HUES64 (cell line): ENCODE results near the gene PAPOLB.

ENCODE experiments used
- H3K27ac ChIP-seq: 2 replicates; pipeline ENCODE4 v1.7.0; 2013; ENCODE audit warnings: low read depth, low read length, inconsistent platforms
- H3K27me3 ChIP-seq: 2 replicates; pipeline ENCODE4 v1.6.1; 2013; ENCODE audit warnings: mild to moderate bottlenecking, low read length; ENCODE audit not compliant: insufficient read depth
- H3K36me3 ChIP-seq: 2 replicates; pipeline ENCODE4 v1.6.1; 2013; ENCODE audit warnings: mild to moderate bottlenecking, low read length; ENCODE audit not compliant: insufficient read depth
- H3K4me1 ChIP-seq: 2 replicates; pipeline ENCODE4 v1.6.1; 2013; ENCODE audit warnings: mild to moderate bottlenecking, low read length, moderate library complexity; ENCODE audit not compliant: insufficient read depth
- H3K4me3 ChIP-seq: 2 replicates; pipeline ENCODE4 v1.5.1; 2013; ENCODE audit warnings: mild to moderate bottlenecking, low read length, moderate library complexity
- H3K9ac ChIP-seq: 2 replicates; pipeline ENCODE4 v1.6.1; 2013; ENCODE audit warnings: mild to moderate bottlenecking, low read depth, low read length
- H3K9me3 ChIP-seq: 2 replicates; pipeline ENCODE4 v1.6.1; 2013; ENCODE audit warnings: low read depth, low read length; ENCODE audit not compliant: insufficient read depth
- WGBS: fragments of 150-250, 120-280 bp; methylation state at CpG from one replicate; pipeline ENCODE4 v1.1.7; 2013; ENCODE audit warnings: missing lambda C conversion rate; 5-methylcytosine and 5-hydroxymethylcytosine counted together

Gene PAPOLB

GRCh38 chr7:4861227-4861626 lies 603 bp downstream of the PAPOLB start:
- Histone ChIP-seq H3K9me3 (peaks cover 30% of the 10 kb centered on the region; the same call in 1 of the 2 replicates), H3K4me3 (peak overlapping the region; percentile 59), H3K9ac (0 out of 2 replicates have a peak overlapping the region, but pooled peaks have one; percentile 71), H3K27ac (no peak overlapping the region; the same call in 1 of the 2 replicates), H3K36me3 (no peaks in the 10 kb centered on the region), H3K27me3 (peaks cover 56% of the 10 kb centered on the region), H3K4me1 (no peaks in the 10 kb centered on the region)
- 82% methylated on average over 11 of the region's 11 CpGs for WGBS

GRCh38 chr7:4857189-4857588 lies 4.6 kb downstream of the PAPOLB start:
- Histone ChIP-seq H3K9me3 (peaks cover 17% of the 10 kb centered on the region; the same call in 1 of the 2 replicates), H3K27ac (no peak overlapping the region), H3K4me1 (no peaks in the 10 kb centered on the region), H3K9ac (no peak overlapping the region), H3K4me3 (no peak overlapping the region), H3K27me3 (peaks cover 37% of the 10 kb centered on the region), H3K36me3 (no peaks in the 10 kb centered on the region)
- 96% methylated on average over 3 of the region's 3 CpGs for WGBS

- Histone ChIP-seq H3K36me3 (no peaks in the 10 kb centered on the region), H3K27me3 (peaks cover 30% of the 10 kb centered on the region), H3K27ac (no peak overlapping the region), H3K9me3 (peaks cover 15% of the 10 kb centered on the region; the same call in 1 of the 2 replicates), H3K4me3 (no peak overlapping the region), H3K4me1 (no peaks in the 10 kb centered on the region), H3K9ac (no peak overlapping the region)
- WGBS, result 88% methylated on average over 9 of the region's 10 CpGs
Measured at GRCh38 chr7:4856336-4857057, 5.3 kb downstream of the PAPOLB start.

DNA sequence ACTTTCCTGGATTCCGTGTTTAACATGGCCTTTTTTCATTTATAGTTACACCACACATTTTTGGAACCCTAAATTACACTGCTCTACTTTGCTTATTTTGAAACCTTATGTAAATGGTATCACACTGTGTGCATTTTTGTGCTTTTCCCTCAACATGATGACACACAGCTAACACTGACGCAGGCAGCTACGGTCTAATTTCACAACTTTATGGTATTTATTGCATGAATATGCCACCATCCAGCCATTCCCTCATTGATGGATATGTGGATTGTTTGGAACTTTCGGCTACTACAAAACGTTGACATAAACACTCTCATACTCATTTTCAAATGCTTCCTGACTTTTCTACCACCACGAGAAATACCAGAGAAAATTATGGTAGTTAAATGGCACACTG lies 6.9 kb downstream of the PAPOLB start:
- no peak overlapping the region for H3K4me3 ChIP-seq
- no peaks in the 10 kb centered on the region for H3K4me1 ChIP-seq
- 98% methylated on average over 2 of the region's 6 CpGs for WGBS
- no peaks in the 10 kb centered on the region for H3K36me3 ChIP-seq
- no peaks in the 10 kb centered on the region for H3K9me3 ChIP-seq
- H3K27ac ChIP-seq, result no peak overlapping the region
- no peak overlapping the region for H3K9ac ChIP-seq
- peaks cover 14% of the 10 kb centered on the region; the same call in 1 of the 2 replicates for H3K27me3 ChIP-seq

GRCh38 chr7:4851459-4852422 lies 10.1 kb downstream of the PAPOLB start:
- Histone ChIP-seq H3K4me1 (peaks cover 4% of the 10 kb centered on the region), H3K27ac (no peak overlapping the region), H3K9ac (no peak overlapping the region), H3K4me3 (no peak overlapping the region), H3K27me3 (no peaks in the 10 kb centered on the region), H3K9me3 (no peaks in the 10 kb centered on the region), H3K36me3 (no peaks in the 10 kb centered on the region)
- WGBS, result 87% methylated on average over 6 of the region's 6 CpGs

DNA sequence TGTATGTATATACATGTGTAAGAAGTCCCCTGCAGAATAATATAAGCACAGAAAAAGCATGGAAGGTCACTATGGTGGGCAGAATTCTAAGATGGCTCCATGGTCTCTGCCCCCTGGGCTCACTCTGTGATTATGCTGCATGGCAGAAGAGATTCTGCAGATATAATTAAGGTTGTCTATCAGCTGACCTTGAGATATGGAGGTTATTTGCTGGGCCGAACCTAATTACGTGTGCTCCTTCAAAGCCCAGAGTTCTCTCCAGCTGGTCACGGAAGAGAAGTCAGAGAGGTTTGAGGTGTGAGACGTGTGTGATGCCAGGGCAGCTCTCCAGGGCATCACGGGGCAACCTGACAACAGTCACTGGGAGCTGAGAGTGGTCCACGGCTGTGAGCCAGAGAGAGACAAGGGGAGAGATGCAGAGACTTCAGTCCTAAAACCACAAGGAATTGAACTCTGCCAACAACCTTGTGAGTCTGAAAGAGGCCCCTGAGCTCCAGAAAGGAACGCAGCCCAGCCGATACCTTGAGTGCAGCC lies 11.5 kb downstream of the PAPOLB start:
- H3K27ac ChIP-seq, result no peak overlapping the region
- peaks cover 4% of the 10 kb centered on the region for H3K4me1 ChIP-seq
- no peaks in the 10 kb centered on the region for H3K27me3 ChIP-seq
- no peak overlapping the region for H3K4me3 ChIP-seq
- no peak overlapping the region for H3K9ac ChIP-seq
- H3K36me3 ChIP-seq, result no peaks in the 10 kb centered on the region
- 92% methylated on average over 8 of the region's 8 CpGs for WGBS
- H3K9me3 ChIP-seq, result no peaks in the 10 kb centered on the region

DNA sequence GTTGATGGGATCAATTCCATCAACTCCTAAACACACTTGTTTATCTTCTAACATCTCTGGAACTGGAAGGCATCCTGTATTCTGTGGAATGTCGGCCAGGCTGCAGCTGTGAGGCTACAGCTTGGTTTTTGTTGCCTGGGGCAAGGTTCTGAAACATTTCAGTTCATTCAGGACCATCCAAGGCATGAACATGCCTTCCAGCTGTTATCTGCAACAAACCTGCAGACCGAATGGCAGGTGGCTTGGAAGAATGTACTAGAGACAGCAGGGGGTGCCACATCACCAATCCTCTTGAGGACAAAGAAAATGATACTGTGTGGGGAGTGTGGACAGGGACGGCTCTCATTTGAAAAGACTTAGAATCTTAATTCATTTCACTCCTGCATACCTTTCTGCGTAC lies 12.4 kb downstream of the PAPOLB start:
- Histone ChIP-seq H3K4me3 (no peak overlapping the region), H3K27ac (no peak overlapping the region), H3K36me3 (no peaks in the 10 kb centered on the region), H3K9ac (no peak overlapping the region), H3K27me3 (no peaks in the 10 kb centered on the region), H3K9me3 (no peaks in the 10 kb centered on the region), H3K4me1 (peaks cover 4% of the 10 kb centered on the region)
- WGBS, result 68% methylated on average over 3 of the region's 4 CpGs

DNA sequence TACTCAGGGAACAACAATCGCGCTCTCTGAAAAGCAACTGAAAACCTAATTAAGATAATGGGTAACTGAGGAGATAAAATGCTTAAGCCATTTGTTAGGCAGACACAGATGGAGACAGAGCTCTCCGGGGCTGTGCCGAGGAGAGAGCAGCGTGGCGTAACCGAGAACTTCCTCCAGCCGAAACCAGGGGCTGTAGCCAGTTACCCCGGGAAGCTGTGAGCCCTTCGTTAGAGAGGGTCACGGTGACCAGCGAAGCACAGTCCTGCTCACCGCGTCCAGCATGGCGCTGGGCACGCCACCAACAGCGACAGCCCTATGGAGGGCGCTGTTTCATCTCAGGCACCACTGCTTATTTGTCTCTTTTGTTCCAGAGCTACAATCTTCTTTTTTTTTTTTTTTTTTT lies 16.1 kb downstream of the PAPOLB start:
- H3K27ac ChIP-seq, result no peak overlapping the region
- 78% methylated on average over 18 of the region's 18 CpGs for WGBS

GRCh38 chr7:4842319-4843064 lies 19.3 kb downstream of the PAPOLB start:
- Histone ChIP-seq H3K9ac (no peak overlapping the region), H3K27ac (no peak overlapping the region), H3K9me3 (no peaks in the 10 kb centered on the region), H3K4me1 (no peaks in the 10 kb centered on the region), H3K4me3 (no peak overlapping the region), H3K27me3 (no peaks in the 10 kb centered on the region), H3K36me3 (no peaks in the 10 kb centered on the region)
- 90% methylated on average over 22 of the region's 22 CpGs for WGBS

More for the DNA sequence above, 16.1 kb downstream of the PAPOLB start:
- H3K4me3 ChIP-seq, result 0 out of 2 replicates have a peak overlapping the region, but pooled peaks have one; percentile 6
- H3K27me3 ChIP-seq, result no peaks in the 10 kb centered on the region
- no peak overlapping the region for H3K9ac ChIP-seq
- H3K36me3 ChIP-seq, result no peaks in the 10 kb centered on the region
- peaks cover 4% of the 10 kb centered on the region for H3K4me1 ChIP-seq
- H3K9me3 ChIP-seq, result no peaks in the 10 kb centered on the region

- Histone ChIP-seq H3K9ac (no peak overlapping the region), H3K27me3 (no peaks in the 10 kb centered on the region), H3K36me3 (no peaks in the 10 kb centered on the region), H3K27ac (no peak overlapping the region), H3K9me3 (no peaks in the 10 kb centered on the region), H3K4me3 (no peak overlapping the region), H3K4me1 (no peaks in the 10 kb centered on the region)
- 95% methylated on average over 13 of the region's 13 CpGs for WGBS
Measured at GRCh38 chr7:4841836-4842235, 20.0 kb downstream of the PAPOLB start.
